ENCODE data around the gene SPTLC2.

GRCh38 chr14:77562681-77563080, 53.8 kb downstream of the SPTLC2 start:
- no peak for TF ChIP-seq EP300 (IDR thresholded peaks at IDR 0.05; ENCODE audit: low read depth)
- no peak for TF ChIP-seq POLR2A (IDR thresholded peaks at IDR 0.05)
- no peak for TF ChIP-seq CTCF (IDR thresholded peaks at IDR 0.05)
- no peak for TF ChIP-seq POLR2AphosphoS5 (IDR thresholded peaks at IDR 0.05)
